ENCODE measurements around the gene PDE4D.

The PDE4D gene

DNA sequence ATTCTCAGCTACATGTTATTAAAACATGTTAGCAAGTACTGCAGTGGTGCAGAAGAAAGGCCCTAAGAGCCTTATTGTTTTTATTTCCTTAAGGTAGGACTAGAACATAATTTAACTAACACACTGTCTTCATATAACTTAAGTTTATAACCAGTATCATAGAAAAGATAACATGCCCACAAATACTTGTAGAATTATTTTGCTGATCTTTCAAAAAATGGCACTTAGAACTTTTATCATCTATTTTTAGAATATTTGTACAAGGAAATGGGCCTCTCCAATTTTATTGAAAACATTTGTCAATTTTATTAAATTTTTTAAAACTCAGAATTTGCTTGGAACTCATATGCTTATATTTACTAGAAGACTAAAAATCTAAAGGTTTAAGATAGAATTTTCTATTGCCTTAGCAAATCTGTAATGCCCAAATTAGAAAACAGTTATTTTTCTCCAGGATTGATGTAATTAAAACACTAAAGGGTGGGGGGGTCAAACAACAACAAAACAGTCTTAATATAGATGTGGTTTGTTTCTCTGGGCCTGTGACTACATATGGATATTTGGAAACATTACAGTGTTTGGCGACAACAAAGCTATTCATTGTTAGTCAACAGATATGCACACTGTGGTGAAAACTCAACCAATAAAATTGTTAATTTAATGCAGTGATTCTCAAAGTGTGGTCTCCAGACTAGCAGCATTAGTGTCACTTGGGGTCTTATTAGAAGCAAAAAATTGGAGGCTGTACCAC lies 360.4 kb downstream of the PDE4D start:
- DNase-seq (ENCODE audit: insufficient read length, low spot score) (no peak), FAIRE-seq (no peak)
- TF ChIP-seq, protein P1, sequence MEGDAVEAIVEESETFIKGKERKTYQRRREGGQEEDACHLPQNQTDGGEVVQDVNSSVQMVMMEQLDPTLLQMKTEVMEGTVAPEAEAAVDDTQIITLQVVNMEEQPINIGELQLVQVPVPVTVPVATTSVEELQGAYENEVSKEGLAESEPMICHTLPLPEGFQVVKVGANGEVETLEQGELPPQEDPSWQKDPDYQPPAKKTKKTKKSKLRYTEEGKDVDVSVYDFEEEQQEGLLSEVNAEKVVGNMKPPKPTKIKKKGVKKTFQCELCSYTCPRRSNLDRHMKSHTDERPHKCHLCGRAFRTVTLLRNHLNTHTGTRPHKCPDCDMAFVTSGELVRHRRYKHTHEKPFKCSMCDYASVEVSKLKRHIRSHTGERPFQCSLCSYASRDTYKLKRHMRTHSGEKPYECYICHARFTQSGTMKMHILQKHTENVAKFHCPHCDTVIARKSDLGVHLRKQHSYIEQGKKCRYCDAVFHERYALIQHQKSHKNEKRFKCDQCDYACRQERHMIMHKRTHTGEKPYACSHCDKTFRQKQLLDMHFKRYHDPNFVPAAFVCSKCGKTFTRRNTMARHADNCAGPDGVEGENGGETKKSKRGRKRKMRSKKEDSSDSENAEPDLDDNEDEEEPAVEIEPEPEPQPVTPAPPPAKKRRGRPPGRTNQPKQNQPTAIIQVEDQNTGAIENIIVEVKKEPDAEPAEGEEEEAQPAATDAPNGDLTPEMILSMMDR (IDR thresholded peaks at IDR 0.05; ENCODE audit: insufficient read depth, missing control alignments): no peak

DNA sequence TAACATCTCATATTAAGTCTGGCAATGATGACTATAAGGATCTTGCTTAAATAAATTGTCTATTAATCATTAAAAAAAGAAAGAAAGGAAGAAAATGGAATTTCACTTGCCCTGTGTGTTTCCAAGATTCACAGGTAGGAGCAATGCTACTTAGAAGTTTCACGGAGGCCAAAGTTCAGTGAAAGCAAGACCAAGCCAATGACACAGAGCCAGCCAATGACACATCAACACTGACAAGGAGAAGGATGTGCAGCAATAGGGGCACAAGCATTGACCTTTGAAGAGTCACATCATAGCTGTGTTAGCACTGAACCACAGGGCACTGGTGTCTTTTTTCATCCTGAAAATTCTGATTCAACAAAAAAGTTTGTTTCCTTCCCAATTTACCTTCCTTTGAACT lies 364.3 kb downstream of the PDE4D start:
- no peak for FAIRE-seq
- no peak for DNase-seq (ENCODE audit: insufficient read length, low spot score)
- TF ChIP-seq, protein P1 (IDR thresholded peaks at IDR 0.05; ENCODE audit: insufficient read depth, missing control alignments): no peak

DNA sequence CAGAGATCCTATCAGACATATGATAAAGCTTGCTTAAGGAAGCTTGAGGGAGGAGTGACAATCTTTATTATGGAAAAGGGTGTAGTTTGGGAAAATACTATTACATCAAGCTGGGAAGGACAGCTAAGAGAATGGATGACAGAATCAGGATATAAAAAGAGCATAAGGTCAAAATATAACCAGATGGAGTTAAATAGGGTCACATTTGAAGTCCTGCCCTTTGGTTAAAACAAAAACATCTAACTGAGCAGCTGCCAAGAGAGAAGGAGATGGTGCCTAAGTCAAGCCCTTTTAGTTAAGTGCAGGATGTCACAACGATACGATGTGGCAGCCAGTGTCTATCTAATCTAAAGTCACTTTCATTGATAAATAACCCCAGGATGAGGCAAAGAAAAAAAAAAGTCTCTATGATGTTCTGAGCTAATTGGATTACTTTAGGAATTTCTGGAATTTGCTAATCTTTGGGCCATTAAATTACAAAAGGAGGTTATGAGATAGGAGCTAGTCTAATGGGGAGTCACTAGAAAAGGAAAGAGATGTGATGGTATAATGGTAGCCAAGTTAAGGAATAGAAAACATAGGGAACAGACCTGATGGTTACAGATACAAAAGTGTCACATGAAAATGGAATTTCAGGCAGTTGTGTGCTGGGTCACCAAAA lies 365.2 kb downstream of the PDE4D start:
- TF ChIP-seq, protein P1 (IDR thresholded peaks at IDR 0.05; ENCODE audit: insufficient read depth, missing control alignments): no peak
- no peak for FAIRE-seq

DNA sequence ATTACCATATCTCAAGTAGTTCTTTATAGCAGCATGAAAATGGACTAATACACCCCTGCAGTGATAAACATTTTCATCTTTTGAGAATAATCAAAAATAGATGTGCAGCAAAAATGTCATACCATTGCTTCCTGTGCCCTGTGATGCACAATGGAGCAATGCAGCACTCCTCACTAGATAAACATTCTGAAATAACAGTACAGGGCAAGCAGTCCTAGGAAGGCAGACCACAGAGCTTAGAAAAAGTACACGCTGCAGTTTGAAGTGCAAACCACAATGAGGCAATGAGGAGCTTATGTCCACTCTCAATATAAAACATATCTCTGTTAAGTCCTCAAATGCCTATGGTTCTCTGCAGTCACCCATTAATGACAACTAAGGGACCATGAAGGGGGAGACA lies 367.6 kb downstream of the PDE4D start:
- TF ChIP-seq, protein P1 (IDR thresholded peaks at IDR 0.05; ENCODE audit: insufficient read depth, missing control alignments): no peak
- DNase-seq (ENCODE audit: insufficient read length, low spot score) (no peak), FAIRE-seq (no peak)

More for the DNA sequence above, 365.2 kb downstream of the PDE4D start:
- DNase-seq (ENCODE audit: insufficient read length, low spot score): no peak

DNA sequence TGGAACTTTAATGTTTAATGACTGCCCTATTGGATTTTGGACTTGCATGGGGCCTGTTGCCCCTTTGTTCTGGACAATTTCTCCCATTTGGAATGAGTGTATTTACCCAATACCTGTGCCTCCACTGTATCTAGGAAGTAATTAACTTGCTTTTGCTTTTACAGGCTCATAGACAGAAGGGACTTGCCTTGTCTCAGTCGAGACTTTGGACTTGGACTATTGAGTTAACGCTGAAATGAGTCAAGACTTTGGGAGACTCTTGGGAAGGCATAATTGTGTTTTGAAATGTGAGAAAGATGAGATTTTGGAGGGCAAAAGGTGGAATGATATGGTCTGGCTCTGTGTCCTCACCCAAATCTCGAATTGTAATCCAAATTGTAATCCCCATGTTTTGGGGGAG lies 368.2 kb downstream of the PDE4D start:
- TF ChIP-seq, protein P1 (IDR thresholded peaks at IDR 0.05; ENCODE audit: insufficient read depth, missing control alignments): no peak
- DNase-seq (ENCODE audit: insufficient read length, low spot score) (no peak), FAIRE-seq (no peak)

DNA sequence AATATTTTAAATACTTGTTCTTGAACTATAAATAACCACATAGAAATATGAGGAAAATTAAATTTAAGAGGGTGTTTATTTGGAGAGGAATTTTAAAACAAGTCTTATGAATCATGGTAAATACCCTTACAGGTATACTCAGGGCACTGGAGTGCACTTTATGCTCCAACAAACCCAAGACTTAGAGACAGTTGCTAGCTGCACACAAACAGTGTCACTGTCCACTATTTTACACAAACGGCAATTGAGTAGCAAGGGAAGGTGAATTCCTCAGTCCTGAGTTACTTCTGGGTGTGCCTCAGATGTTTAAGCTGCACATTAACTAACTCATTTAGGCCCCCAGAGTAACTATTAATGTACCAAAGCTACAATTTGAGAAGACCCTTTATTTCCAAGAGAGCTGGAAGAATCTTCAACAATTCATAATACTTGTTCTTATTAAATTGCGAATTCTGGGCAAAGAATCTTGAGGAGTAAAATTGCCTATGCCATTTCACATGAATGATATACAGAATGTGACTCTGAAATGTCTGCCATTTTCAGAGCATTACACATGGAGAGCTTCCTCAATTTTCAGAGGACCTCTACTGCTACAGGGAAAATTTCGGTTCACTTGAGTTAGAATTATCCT lies 371.2 kb downstream of the PDE4D start:
- TF ChIP-seq, protein P1 (IDR thresholded peaks at IDR 0.05; ENCODE audit: insufficient read depth, missing control alignments): no peak
- FAIRE-seq (no peak), DNase-seq (ENCODE audit: insufficient read length, low spot score) (no peak)
